Embryonic facial prominence (tissue), 1 donor: ENCODE measurements around the gene FBXW12.

Experiments used
- DNase-seq: peaks from one replicate; pipeline ENCODE4 v3.0.0-alpha.2; 2016; ENCODE audit errors: extremely low spot score

Gene FBXW12

DNA sequence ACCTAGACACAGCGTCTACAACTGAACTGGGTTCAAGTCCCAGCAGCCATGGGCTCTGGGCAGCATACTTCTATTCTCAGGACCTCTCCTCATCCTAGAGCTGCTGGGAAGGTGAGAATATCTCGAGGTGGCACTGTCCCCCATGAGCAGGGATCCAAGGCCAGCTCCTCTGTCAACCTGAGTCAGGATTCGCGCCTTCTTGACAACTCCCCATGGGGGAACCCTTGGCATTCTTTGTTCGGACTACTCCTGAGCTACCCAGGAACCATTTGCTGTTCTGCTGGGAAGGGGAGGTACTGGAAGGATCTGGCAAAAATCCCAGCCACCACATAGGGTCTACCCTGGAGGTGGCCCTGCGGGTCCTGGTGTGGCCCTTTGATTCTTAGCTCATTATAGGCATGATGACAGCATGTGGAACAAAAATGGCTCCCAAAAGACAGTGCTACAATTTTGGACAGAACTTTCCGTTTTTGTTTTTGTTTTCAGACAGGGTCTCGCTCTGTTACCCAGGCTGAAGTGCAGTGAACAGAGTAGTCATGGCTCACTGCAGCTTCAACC is 35.6 kb downstream of the FBXW12 start:
- no peak for DNase-seq

- DNase-seq = no peak
Observed at GRCh38 chr3:48408823-48409281, 36.8 kb downstream of the FBXW12 start.

DNA sequence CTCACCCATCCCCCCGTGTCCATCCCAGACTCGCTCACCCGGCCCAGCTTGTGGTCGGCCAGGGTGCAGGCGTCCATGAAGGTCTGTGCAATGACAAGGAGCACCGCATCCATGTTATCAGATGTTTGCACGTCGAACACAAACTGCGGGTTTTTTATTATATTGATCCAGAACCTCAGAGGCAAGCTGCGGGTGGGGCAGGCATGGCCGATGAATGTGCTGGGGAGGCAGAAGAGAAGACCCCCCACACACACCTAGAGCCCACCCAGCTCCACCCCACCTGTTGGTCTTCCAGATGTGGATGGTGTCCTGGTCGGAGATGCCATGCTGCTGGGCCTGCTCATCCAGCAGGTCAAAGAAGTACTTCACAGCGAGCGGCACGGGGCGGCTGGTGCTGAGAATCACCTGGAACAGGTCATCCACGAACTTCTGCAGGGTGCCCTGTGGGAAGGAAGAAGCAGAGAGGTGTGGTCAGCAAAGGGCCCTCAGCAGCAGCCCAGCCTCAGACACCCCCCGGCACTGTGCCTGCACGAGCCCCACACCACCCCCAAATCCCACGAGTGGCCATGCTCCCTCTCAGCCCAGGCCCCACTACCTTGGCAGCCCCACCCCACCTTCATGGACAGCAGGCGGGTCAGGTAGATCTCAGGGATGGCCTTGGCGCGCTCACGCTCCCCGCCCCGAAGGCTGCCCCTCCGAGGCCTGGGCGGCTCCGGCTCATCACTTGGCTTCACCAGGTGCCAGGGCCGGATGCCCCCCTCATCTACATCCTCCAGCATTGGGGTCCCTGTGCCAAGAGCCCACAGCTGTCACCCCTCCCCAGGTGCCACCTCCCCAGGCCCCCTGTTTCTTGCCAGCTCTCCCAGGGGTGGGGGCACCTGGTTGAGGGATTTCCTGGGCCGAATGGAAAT is 37.5 kb downstream of the FBXW12 start:
- no peak for DNase-seq

GRCh38 chr3:48410205-48411040 is 38.4 kb downstream of the FBXW12 start:
- DNase-seq = no peak

GRCh38 chr3:48411041-48411588 is 39.1 kb downstream of the FBXW12 start:
- no peak for DNase-seq

- DNase-seq = no peak
Observed at GRCh38 chr3:48411606-48412374, 39.8 kb downstream of the FBXW12 start.

DNA sequence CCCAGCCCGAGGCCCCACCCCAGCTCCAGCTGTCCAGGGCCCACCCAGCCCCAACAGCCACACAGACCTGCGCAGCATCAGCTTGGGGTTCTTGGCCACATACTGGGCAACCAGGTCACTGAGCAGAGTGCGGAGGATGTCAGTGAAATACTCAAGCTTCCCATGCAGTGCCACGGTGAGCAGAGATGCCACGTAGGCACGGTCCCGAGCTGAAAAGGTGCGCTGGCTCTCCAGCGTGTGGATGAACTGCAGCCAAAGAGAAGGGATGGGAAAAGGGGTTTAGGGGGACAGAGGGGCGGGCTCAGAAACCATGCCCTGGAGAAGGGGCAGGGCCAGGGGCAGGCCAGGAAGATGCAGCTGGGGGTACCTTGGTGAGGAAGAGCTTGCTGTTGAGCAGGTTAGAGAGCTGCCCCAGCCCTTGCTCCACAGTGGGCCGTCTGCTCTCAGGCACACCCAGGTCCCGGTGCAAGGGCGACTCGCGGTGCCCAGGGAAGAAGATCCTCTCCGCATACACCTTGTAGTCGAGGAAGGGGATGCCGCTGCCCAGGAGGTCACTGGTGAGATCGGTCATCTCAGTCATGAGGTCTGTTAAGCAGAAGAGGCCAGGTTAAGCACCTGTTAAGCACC is 40.5 kb downstream of the FBXW12 start:
- DNase-seq = no peak

DNA sequence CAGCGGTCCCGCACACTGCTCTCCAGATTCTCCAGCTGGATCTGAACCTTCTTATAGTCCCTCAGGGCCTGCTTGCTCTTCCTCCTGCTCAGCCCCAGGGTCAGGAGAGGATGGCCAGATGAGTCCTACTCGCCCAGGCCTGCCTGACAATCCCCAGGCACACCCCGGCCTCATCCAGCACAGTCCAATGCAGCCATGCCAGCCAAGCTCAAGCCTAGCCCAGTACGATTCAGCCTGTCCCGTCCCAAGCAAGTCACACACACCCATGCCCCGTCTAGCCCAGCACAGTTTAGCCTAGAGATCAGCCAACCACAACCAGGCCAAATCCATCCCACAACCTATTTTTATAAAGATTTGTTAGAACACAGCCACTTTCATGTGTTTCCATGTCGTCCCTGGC is 41.1 kb downstream of the FBXW12 start:
- DNase-seq = no peak

DNA sequence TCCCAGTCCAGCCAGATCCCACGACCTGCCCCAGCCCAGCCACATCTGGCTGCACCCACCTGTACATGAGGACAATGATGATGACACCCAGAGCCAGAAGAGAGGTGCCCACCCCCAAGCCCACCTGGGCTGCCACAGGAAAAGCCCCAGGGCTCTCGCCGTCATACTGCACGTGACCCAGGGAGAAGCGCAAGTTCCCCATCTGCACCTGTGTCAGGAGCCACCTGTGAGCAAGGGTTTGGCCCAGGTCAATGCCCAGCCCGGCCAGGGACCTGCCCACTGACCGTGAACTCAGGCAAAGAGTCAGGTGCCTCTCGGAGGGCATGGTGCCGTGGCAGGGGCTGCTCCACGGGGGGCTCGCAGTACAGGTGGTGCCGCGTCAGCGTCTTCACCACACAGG is 41.6 kb downstream of the FBXW12 start:
- no peak for DNase-seq

DNA sequence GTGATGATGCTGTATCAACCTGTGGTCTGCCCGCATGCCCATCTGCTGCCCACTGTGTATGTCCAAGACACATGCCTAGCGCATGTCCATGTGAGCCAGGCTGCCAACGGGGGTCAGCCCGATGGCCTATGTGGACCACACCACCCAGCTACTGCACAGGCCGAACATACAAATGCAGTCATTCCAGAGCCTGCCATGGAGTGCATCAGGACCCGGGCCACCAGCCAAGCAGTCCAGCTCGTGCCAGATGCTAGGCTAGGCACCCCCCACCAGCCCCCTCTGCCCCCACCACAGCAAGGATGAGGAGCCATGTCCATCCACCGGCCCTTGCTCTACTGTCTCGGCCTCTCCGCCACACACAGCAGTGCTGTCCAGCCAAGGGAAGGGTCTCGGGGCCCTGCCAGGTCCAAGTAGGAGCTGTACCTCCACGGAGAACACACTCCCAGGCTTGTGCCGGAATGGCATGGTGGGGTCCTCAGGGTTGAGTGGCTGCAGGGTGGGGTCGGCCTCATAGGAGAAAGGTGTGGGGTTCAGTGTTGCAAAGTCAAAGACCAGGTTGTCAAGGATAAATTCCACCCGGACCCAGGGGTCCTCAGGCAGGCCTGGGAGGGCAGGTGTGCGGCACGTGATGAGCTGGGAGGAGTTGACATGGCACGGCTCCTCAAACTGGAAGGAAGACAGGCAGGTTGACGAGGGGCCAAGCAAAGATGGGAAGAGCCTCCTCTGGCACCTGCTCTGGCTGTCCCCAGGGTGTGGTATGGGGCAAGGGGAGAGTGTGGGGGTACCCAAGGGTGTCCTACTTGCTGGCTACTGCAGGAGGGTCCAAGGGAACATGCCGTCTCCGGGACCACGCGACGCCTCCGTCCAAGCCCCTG is 42.6 kb downstream of the FBXW12 start:
- DNase-seq = no peak

DNA sequence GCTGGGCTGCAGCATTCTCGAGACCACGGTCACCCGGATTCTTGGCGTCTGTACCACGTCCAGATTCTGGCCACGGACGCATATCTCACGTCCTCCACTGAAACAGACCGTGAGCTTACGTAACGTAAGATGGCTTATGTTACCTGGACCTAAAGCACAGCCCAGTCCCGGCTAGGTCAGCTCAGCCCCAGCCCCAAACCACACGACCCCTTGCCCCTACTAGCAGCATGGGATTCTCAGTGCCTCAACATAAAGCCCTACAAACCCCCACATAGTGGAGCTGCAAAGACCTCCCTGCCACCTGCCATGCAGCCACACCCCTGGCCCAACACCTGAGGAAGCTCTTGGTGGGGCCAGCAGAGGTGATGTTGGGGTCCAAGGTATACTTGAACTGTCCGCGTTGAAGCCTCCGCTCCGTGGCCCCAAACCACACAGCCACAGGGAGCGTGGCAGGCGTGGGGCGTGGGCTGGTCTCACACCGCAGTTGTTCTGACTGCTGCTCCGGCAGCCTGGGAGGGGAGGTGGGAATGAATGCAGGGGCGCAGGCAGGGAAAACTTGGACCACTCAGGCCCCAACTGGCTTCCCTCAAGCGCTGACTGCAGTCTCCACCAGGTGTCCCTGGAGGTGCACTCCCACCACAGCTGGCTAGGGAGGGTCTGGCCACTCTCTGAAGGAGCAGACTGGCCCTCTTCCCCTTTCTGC is 43.4 kb downstream of the FBXW12 start:
- DNase-seq = no peak

DNA sequence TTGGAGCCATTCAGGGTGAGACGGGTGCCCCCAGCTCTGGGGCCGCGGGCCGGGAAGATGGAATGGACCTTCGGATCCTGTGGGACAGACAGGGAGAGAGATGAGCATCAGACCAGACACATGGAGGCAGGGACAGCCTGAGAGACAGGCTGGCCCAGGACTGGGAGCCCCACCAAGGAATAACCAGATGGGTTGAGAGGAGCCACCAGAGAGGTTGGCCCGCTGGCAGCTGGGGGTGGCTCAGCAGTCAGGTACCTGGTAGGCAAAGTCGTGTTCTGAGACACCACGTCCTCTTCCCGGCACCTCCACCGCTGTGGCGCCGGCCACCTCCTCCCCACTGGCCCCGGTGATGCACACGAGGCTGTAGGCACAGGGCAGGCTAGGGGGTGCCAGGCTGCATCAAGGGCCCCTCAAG is 44.1 kb downstream of the FBXW12 start:
- no peak for DNase-seq

DNA sequence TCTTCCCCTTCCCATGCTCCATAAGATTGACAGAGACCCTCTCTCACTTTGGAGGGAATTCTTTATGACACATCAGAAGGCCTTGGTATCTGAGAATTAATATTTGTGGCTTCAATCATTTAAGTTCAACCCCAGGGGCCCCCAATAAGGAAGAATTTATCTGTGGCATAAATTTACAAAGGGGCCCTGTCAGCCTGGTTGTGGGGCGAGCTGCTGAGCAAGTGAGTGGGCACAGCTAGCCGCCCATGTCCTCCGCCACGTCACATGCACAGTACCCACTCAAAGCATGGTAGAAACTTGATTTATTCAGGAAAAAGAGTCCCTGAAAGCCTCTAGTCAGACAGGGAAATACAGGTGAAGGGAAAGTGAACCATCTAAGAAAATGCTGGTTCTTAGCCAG is 44.5 kb downstream of the FBXW12 start:
- DNase-seq = no peak

GRCh38 chr3:48417529-48418108 is 45.6 kb downstream of the FBXW12 start:
- no peak for DNase-seq

- DNase-seq = no peak
Observed at GRCh38 chr3:48418140-48418539, 46.1 kb downstream of the FBXW12 start.

DNA sequence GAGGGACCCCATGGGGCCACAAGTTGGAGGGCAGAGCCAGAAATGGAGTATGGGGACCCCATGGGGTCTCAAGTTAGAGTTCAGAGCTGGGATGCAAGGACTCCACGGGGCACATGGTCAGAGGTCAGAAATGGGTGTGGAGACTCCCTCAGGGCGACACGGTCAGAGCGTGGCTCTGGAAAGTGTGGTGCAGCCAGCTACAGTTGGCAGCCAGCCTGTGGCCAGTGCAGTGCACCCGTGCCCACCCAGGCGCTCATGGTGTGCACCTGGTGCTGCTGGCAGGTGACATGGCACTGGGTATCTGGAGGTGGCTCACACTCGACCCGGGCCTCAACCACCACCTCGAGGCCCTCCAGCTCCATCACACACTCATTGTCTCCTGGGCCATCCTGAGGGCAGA is 46.6 kb downstream of the FBXW12 start:
- DNase-seq = no peak

DNA sequence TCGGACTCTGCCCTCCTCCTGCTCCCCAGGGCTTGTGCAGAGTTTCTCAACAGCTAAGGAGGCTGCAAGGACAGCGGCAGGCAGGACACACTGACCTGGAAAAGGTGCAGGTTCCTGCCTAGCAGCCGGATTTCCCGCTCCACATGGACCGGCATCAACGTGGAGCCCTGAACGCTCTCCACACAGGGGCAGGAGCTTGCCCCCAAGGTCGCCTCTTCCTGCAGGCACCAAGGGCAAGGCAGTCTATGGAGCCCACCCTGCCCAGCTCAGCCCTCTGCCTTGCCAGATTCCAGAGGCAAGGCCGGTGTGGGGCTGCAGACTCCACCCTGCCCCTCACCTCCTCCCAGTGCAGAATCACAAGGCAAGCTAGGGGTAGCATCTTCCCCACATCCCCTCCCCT is 47.1 kb downstream of the FBXW12 start:
- no peak for DNase-seq

DNA sequence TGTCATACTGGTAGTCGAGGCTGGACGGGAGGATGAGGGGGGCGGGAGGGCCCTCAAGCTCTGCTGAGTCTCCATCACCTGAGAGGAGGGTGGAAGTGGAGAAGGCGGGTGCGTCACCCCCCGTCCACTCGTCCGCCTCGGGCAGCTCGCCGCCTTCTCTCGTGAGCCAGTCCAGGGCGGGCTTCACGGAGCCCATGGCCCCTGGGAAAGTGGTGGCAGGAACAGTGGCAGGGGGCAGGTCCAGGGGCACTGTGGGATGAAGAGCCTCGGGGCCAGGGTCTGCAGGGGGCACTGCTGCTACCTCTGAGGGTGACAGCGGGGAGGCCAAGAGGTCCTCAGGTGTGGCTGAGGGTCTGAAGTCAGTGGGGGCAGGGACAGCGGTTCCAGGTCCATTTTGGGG is 47.6 kb downstream of the FBXW12 start:
- no peak for DNase-seq

DNA sequence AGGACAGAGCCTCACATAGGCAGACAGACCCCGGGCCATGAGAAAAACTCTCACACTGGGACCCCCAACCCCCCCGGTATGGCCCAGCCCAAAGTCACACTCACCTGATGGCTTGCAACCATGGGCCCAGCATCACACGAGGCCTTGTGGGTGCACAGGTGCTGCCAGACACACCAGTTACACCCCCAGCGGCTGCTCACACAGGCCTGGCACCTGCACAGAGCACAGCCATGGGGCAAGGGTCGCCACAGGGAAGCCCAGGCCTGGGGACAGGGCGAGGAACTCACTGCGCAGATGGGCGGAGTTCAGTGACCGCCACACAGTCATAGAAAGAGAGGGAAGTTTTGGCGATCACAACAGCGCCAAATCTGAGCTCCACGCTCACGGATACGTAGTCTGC is 48.5 kb downstream of the FBXW12 start:
- no peak for DNase-seq
